Rectal smooth muscle tissue (tissue), 1 donor: ENCODE measurements around the gene FOXP1.

Experiments
- H3K27ac ChIP-seq: one replicate; pipeline ENCODE4 v1.7.0; 2013; ENCODE audit warnings: low read depth, low read length, inconsistent platforms
- H3K27me3 ChIP-seq: one replicate; pipeline ENCODE4 v1.7.0; 2013; ENCODE audit warnings: low read length; ENCODE audit not compliant: control insufficient read depth, insufficient read depth
- H3K36me3 ChIP-seq: one replicate; pipeline ENCODE4 v1.7.0; 2013; ENCODE audit warnings: low read length; ENCODE audit not compliant: control insufficient read depth, insufficient read depth
- H3K4me1 ChIP-seq: one replicate; pipeline ENCODE4 v1.7.0; 2013; ENCODE audit warnings: low read length; ENCODE audit not compliant: control insufficient read depth, insufficient read depth
- H3K4me3 ChIP-seq: one replicate; pipeline ENCODE4 v1.7.0; 2013; ENCODE audit warnings: low read length
- H3K9ac ChIP-seq: one replicate; pipeline ENCODE4 v1.7.0; 2013; ENCODE audit warnings: low read length

The FOXP1 gene

GRCh38 chr3:71310359-71310979 lies 273.1 kb downstream of the FOXP1 start:
- Histone ChIP-seq H3K27ac (peak overlapping the region; percentile 44), H3K9ac (no peak overlapping the region), H3K36me3 (no peaks in the 10 kb centered on the region), H3K27me3 (no peaks in the 10 kb centered on the region), H3K4me3 (no peak overlapping the region), H3K4me1 (peaks cover 12% of the 10 kb centered on the region)

- no peak overlapping the region for H3K9ac ChIP-seq
- H3K27ac ChIP-seq = no peak overlapping the region
- H3K4me3 ChIP-seq = no peak overlapping the region
- H3K36me3 ChIP-seq = no peaks in the 10 kb centered on the region
- H3K27me3 ChIP-seq = no peaks in the 10 kb centered on the region
- peaks cover 10% of the 10 kb centered on the region for H3K4me1 ChIP-seq
These were observed 273.6 kb downstream of the FOXP1 start for GRCh38 chr3:71309886-71310285.

GRCh38 chr3:71309342-71309741 lies 274.2 kb downstream of the FOXP1 start:
- Histone ChIP-seq H3K4me1 (peaks cover 10% of the 10 kb centered on the region), H3K4me3 (no peak overlapping the region), H3K9ac (no peak overlapping the region), H3K27ac (no peak overlapping the region), H3K27me3 (no peaks in the 10 kb centered on the region), H3K36me3 (no peaks in the 10 kb centered on the region)

- peaks cover 10% of the 10 kb centered on the region for H3K4me1 ChIP-seq
- no peak overlapping the region for H3K27ac ChIP-seq
These were observed 274.7 kb downstream of the FOXP1 start for GRCh38 chr3:71308836-71309235.

GRCh38 chr3:71307991-71308697 lies 275.4 kb downstream of the FOXP1 start:
- H3K4me1 ChIP-seq = peaks cover 13% of the 10 kb centered on the region
- no peaks in the 10 kb centered on the region for H3K36me3 ChIP-seq
- H3K27ac ChIP-seq = no peak overlapping the region
- no peak overlapping the region for H3K4me3 ChIP-seq
- no peaks in the 10 kb centered on the region for H3K27me3 ChIP-seq
- no peak overlapping the region for H3K9ac ChIP-seq

More at GRCh38 chr3:71308836-71309235, 274.7 kb downstream of the FOXP1 start:
- Histone ChIP-seq H3K27me3 (no peaks in the 10 kb centered on the region), H3K9ac (no peak overlapping the region), H3K4me3 (no peak overlapping the region), H3K36me3 (no peaks in the 10 kb centered on the region)

GRCh38 chr3:71305231-71306206 lies 278.0 kb downstream of the FOXP1 start:
- H3K27ac ChIP-seq = peak overlapping the region; percentile 84
- H3K36me3 ChIP-seq = no peaks in the 10 kb centered on the region
- H3K27me3 ChIP-seq = no peaks in the 10 kb centered on the region
- peak overlapping the region; percentile 22 for H3K9ac ChIP-seq
- H3K4me3 ChIP-seq = peak overlapping the region; percentile 61
- H3K4me1 ChIP-seq = peaks cover 10% of the 10 kb centered on the region

GRCh38 chr3:71304684-71305083 lies 278.8 kb downstream of the FOXP1 start:
- H3K36me3 ChIP-seq = no peaks in the 10 kb centered on the region
- peak overlapping the region; percentile 84 for H3K27ac ChIP-seq
- H3K4me3 ChIP-seq = peak overlapping the region; percentile 61
- no peaks in the 10 kb centered on the region for H3K27me3 ChIP-seq
- H3K4me1 ChIP-seq = peaks cover 15% of the 10 kb centered on the region
- no peak overlapping the region for H3K9ac ChIP-seq

GRCh38 chr3:71304247-71304646 lies 279.3 kb downstream of the FOXP1 start:
- H3K9ac ChIP-seq = no peak overlapping the region
- no peaks in the 10 kb centered on the region for H3K27me3 ChIP-seq
- peak overlapping the region; percentile 10 for H3K4me3 ChIP-seq
- H3K27ac ChIP-seq = peak overlapping the region; percentile 84
- H3K4me1 ChIP-seq = peaks cover 17% of the 10 kb centered on the region
- no peaks in the 10 kb centered on the region for H3K36me3 ChIP-seq

GRCh38 chr3:71303627-71304200 lies 279.8 kb downstream of the FOXP1 start:
- H3K27me3 ChIP-seq = no peaks in the 10 kb centered on the region
- H3K4me3 ChIP-seq = peak overlapping the region; percentile 10
- H3K9ac ChIP-seq = no peak overlapping the region
- H3K36me3 ChIP-seq = no peaks in the 10 kb centered on the region
- H3K27ac ChIP-seq = peak overlapping the region; percentile 84
- H3K4me1 ChIP-seq = peaks cover 17% of the 10 kb centered on the region

GRCh38 chr3:71302604-71303003 lies 280.9 kb downstream of the FOXP1 start:
- H3K27me3 ChIP-seq = no peaks in the 10 kb centered on the region
- peak overlapping the region; percentile 33 for H3K27ac ChIP-seq
- no peak overlapping the region for H3K4me3 ChIP-seq
- H3K9ac ChIP-seq = no peak overlapping the region
- H3K36me3 ChIP-seq = no peaks in the 10 kb centered on the region
- peaks cover 17% of the 10 kb centered on the region for H3K4me1 ChIP-seq

GRCh38 chr3:71300951-71301393 lies 282.6 kb downstream of the FOXP1 start:
- H3K9ac ChIP-seq = peak overlapping the region; percentile 22
- H3K27ac ChIP-seq = no peak overlapping the region
- H3K4me3 ChIP-seq = no peak overlapping the region
- peaks cover 14% of the 10 kb centered on the region for H3K4me1 ChIP-seq
- H3K36me3 ChIP-seq = no peaks in the 10 kb centered on the region
- H3K27me3 ChIP-seq = no peaks in the 10 kb centered on the region

GRCh38 chr3:71299160-71299559 lies 284.4 kb downstream of the FOXP1 start:
- Histone ChIP-seq H3K36me3 (no peaks in the 10 kb centered on the region), H3K9ac (no peak overlapping the region), H3K4me3 (no peak overlapping the region), H3K4me1 (peaks cover 14% of the 10 kb centered on the region), H3K27me3 (no peaks in the 10 kb centered on the region), H3K27ac (no peak overlapping the region)
